Effector memory CD8-positive, alpha-beta T cell (primary cell): ENCODE measurements around the gene C8B.
A peak's percentile ranks its signal among the peaks of the same experiment; 100 is the strongest.

Source experiments
- ATAC-seq: fragments of 150-1000 bp; cut with Tn5 transposase; replicated peaks from 2 replicates; pipeline ENCODE4 v1.10.0; 2021; ENCODE audit warnings: mild to moderate bottlenecking, moderate library complexity
- DNase-seq, 3 experiments: peaks; one replicate each; pipeline ENCODE4 v3.0.0; 2021
- H3K27ac Mint-ChIP-seq, 2 donors: one replicate each; pipeline ENCODE4 v1.8.0; 2022; ENCODE audit warnings: mild to moderate bottlenecking in 2 of 2, mixed read lengths in 2 of 2, moderate library complexity in 2 of 2
- H3K27me3 Mint-ChIP-seq, 2 donors: one replicate each; pipeline ENCODE4 v1.8.0; 2022; ENCODE audit warnings: mixed read lengths in 2 of 2
- H3K36me3 Mint-ChIP-seq: one replicate; pipeline ENCODE4 v1.8.0; 2022; ENCODE audit warnings: mild to moderate bottlenecking, moderate library complexity, mixed read lengths; ENCODE audit not compliant: insufficient read depth
- H3K4me1 Mint-ChIP-seq, 2 donors: one replicate each; pipeline ENCODE4 v1.8.0; 2022; ENCODE audit warnings: low read depth in 2 of 2, mixed read lengths in 2 of 2
- H3K4me3 Mint-ChIP-seq, 2 donors: one replicate each; pipeline ENCODE4 v1.8.0; 2022; ENCODE audit warnings: mild to moderate bottlenecking in 2 of 2, mixed read lengths in 2 of 2, moderate library complexity in 2 of 2
- H3K9me3 Mint-ChIP-seq, 2 donors: one replicate each; pipeline ENCODE4 v1.8.0; 2022; ENCODE audit warnings: mixed read lengths in 2 of 2

Gene C8B

DNA sequence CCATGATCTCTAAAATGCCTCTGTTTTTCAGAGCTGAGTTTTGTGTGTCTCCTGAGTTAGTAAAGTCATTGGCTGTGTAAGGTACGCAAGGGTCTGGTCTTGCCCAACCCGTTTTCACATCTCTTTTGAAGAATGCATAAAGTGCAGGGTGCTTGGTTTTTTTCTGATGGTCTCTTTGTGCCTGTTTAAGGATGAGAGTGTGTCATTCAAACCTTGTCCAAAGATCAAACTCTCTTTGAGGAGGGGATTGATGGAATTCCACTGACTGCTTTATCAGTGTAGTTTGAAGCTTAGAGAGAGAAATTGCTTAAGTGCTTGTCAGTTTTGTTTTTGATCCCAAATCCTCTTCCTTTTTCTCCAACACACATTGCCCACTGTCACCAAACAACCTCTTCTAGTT lies 20.0 kb upstream of the C8B start:
- Mint-ChIP-seq H3K4me3 (no peak overlapping the region), H3K27ac (no peak overlapping the region), H3K27me3 (peaks cover 0 to 10% of the 10 kb centered on the region in 2 donors), H3K9me3 (no peaks in the 10 kb centered on the region), H3K4me1 (no peaks in the 10 kb centered on the region), H3K36me3 (no peaks in the 10 kb centered on the region)
- no peak for DNase-seq
- no peak for ATAC-seq

DNA sequence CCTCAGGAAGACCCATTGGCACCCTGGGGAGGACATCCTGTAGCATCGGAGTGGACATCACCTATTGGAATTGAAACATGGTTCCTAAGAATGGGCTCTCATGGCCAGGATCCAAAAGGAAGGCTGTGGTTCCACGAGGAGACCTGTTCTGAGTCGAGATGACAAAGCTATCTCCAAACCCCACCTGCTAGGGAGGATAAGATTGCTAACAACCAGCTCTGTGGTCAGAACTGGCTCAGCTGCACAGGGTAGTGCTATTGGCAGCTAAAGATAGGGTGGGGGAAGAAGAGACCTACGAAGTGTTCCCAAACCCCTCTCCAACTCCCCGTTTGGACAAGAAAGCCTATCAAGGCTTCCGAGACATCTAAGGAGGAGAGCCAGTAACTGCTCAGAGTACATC lies 17.7 kb upstream of the C8B start:
- peaks cover 5 to 21% of the 10 kb centered on the region in 2 donors for H3K27me3 Mint-ChIP-seq
- no peak overlapping the region for H3K4me3 Mint-ChIP-seq
- DNase-seq (no peak), ATAC-seq (no peak)
- H3K27ac Mint-ChIP-seq = no peak overlapping the region
- no peaks in the 10 kb centered on the region for H3K9me3 Mint-ChIP-seq
- H3K36me3 Mint-ChIP-seq = no peaks in the 10 kb centered on the region
- H3K4me1 Mint-ChIP-seq = no peaks in the 10 kb centered on the region

DNA sequence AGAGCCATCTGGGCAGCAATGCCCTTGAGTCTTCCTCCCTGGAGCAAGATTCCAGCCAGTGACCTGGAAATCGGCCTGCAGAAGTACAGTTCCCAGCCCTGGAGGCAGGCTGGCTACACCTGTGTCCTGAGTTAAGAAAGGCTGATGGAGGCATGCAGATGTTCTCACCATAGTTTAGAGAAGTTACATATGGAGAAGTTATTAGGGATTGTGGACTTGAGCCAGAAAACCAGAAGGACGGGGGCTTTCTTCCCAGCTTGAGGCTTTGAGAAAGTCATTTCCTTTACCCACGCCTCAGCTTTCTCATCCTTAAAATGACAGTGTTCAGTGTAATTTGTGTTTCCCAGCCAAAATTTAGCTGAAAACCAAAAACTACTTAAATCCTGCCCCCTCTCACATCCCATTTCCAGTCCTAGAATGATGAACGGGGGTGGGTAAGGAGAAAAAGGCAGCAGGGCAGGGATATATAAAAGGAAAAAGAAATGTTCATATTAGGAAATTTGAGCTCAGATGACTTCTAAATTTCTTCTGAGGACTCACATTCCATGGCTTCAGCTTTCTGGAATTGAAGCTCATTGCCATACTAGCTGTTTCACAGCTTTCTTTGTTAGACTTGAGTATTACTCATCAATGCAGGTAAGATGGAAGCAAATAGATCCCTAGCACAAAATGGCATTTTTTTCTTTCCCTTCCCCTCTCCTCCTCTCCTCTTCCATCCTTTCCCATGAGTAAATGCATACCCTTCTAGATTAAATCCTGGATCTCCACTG lies 14.4 kb upstream of the C8B start:
- DNase-seq (no peak), ATAC-seq (no peak)
- no peak overlapping the region for H3K27ac Mint-ChIP-seq
- no peaks in the 10 kb centered on the region for H3K36me3 Mint-ChIP-seq
- H3K4me1 Mint-ChIP-seq = peaks cover 0 to under 1% of the 10 kb centered on the region in 2 donors
- H3K27me3 Mint-ChIP-seq = peaks cover 5 to 21% of the 10 kb centered on the region in 2 donors
- peaks cover 0 to 1% of the 10 kb centered on the region in 2 donors for H3K9me3 Mint-ChIP-seq
- no peak overlapping the region for H3K4me3 Mint-ChIP-seq

DNA sequence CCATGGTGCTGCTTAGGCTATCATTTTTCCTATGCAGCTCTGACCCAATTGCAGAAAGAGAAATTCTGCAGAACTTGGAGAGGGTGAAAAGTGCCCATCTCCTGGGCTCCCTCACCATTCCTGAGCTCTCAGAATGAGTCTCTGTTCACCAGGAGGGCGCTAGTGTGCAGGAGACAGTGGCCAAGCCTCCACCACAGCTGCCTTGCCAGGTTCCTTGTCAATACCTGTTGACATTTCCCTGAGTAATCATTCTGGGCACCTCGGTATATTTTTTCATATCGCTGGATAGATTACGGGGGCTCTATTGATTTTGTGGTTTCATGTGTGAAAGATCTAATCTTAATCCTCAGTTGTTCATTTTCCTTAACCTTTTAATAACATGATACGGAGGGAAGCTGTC lies 13.0 kb upstream of the C8B start:
- H3K4me1 Mint-ChIP-seq = peaks cover 2 to 3% of the 10 kb centered on the region in 2 donors
- H3K27ac Mint-ChIP-seq = no peak overlapping the region
- no peak for DNase-seq
- peaks cover 5 to 21% of the 10 kb centered on the region in 2 donors for H3K27me3 Mint-ChIP-seq
- H3K4me3 Mint-ChIP-seq = no peak overlapping the region
- H3K9me3 Mint-ChIP-seq = peaks cover 0 to 1% of the 10 kb centered on the region in 2 donors
- no peaks in the 10 kb centered on the region for H3K36me3 Mint-ChIP-seq
- no peak for ATAC-seq

DNA sequence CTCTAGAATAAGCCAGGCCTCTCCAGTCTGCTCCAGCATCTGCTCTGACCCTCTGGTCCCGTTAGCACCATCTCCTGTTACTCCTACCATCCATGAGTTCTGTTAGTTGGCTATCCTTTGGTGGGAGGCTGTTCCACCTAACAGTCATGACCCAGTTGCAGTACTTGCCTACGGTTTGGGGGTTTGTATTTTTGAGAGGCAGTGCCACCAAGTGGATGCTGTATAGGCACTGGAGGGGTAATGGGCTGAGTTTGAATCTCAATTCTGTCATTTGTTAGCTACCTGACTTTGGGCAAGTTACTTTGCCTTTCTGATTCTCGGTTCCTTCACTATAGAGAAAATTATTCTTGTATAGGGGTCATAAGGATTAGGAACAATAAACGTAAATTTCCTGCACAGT lies 12.1 kb upstream of the C8B start:
- DNase-seq (no peak), ATAC-seq (no peak)
- H3K27ac Mint-ChIP-seq = no peak overlapping the region
- H3K27me3 Mint-ChIP-seq = peaks cover 5 to 21% of the 10 kb centered on the region in 2 donors
- peaks cover 0 to 1% of the 10 kb centered on the region in 2 donors for H3K9me3 Mint-ChIP-seq
- H3K36me3 Mint-ChIP-seq = no peaks in the 10 kb centered on the region
- H3K4me3 Mint-ChIP-seq = no peak overlapping the region
- peaks cover 2 to 3% of the 10 kb centered on the region in 2 donors for H3K4me1 Mint-ChIP-seq

DNA sequence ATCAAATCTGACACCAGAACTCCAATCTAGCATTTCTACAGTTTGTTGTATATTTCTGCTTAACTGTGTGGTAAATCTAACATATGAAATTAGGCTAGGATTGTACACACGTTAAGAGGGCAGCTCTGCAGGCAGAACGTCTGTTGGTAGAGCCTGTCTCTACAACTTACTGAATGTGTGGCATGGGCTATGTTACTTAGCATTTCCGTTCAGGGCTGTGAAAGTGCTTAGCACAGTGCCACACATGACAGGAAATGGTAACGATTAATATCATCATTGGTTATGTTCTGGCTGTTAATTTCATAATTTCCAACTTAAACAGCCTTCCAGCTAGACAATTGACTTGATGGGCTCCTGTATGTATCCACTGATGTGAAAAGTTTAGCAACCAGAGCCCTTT lies 9.6 kb upstream of the C8B start:
- peak; percentile 56 for ATAC-seq
- Mint-ChIP-seq H3K36me3 (no peaks in the 10 kb centered on the region), H3K9me3 (peaks cover 0 to 1% of the 10 kb centered on the region in 2 donors), H3K27me3 (peaks cover 2 to 8% of the 10 kb centered on the region in 2 donors), H3K4me1 (peaks cover 2 to 3% of the 10 kb centered on the region in 2 donors), H3K4me3 (no peak overlapping the region), H3K27ac (no peak overlapping the region)
- no peak for DNase-seq

DNA sequence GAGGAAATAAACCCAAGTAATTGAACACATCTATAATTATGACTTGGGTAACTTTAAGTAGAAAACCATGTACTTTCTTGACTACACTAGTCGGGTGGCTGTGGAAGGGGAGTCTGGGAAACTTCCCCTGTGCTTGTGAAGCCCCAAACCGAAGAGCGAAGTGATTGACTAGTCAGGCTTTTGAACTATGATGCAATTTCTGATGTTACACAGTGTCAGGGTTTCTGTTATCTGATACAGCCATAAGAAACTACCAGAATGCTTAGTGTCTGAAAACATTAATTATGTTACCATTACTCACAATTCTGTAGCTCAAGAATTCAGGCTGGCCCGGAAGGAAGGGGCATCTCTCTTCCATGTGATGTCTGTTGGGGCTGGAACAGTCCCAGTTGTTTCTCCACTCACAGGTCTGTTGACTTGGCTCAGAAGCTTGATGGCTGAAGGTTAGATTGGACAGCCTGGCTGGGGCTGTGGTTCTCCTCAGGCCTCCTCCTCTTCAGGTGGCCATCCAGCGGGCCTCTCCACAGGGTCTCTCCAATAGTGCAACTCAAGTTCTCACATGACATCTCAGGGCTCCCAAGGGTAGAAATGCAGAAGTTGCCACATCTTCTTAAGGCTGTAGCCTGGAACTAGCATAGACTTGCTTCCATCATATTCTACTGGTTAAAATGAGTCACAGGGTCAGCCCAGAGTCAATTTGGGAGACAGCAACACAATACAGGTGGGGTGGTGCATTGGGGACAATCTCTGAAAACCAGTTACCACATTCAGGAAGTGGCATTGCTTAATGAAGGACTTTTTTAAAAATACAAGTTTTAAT lies 8.3 kb upstream of the C8B start:
- Mint-ChIP-seq H3K27ac (peak overlapping the region in 1 of 2 donors; percentile 64), H3K36me3 (no peaks in the 10 kb centered on the region), H3K9me3 (peaks cover 0 to 4% of the 10 kb centered on the region in 2 donors), H3K27me3 (no peaks in the 10 kb centered on the region), H3K4me1 (peaks cover 2 to 3% of the 10 kb centered on the region in 2 donors), H3K4me3 (no peak overlapping the region)
- ATAC-seq = no peak
- no peak for DNase-seq

DNA sequence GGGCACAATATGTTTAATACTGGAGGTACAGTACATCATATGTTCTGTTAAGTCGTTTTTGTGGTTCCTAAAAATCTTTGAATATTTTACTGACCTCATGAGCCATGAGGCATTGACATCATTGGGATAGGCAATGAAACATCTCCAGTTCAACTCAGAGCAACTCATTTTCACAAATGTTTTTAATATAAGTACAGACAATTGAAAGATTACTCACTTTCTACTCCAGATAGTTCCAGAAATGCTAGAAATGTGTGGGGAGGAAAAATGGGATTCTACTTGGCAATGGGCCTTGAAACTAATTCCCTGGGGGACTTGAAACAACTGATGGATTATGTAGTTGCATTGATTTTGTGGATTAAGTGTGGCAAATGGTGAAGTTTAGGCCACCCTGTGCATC lies 7.2 kb upstream of the C8B start:
- no peak for DNase-seq
- H3K36me3 Mint-ChIP-seq = no peaks in the 10 kb centered on the region
- H3K9me3 Mint-ChIP-seq = peaks cover 0 to 4% of the 10 kb centered on the region in 2 donors
- no peaks in the 10 kb centered on the region for H3K27me3 Mint-ChIP-seq
- no peak overlapping the region for H3K4me3 Mint-ChIP-seq
- H3K4me1 Mint-ChIP-seq = peaks cover 2 to 3% of the 10 kb centered on the region in 2 donors
- no peak for ATAC-seq
- H3K27ac Mint-ChIP-seq = no peak overlapping the region

DNA sequence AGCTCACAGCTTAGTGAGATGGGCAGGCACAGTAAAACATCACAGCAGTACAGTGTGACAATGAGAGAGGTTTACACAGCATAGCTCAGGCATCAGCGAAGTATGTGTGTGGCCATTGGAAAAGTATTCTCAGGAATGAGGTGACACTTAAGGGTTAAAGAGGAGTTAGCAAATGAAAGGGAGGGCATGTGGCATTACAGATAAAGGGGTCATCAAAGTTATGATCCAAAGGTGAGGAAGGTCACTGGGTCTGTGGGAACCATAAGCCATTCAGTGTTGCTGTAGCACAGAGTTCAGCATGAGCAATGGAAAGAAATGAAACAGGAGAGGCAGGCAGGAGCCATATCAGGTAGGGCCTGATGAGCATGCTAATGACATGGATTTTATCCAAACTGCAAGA lies 4.5 kb upstream of the C8B start:
- peaks cover 0 to 3% of the 10 kb centered on the region in 2 donors for H3K9me3 Mint-ChIP-seq
- H3K4me3 Mint-ChIP-seq = no peak overlapping the region
- no peak for ATAC-seq
- no peaks in the 10 kb centered on the region for H3K36me3 Mint-ChIP-seq
- H3K27me3 Mint-ChIP-seq = no peaks in the 10 kb centered on the region
- DNase-seq = no peak
- H3K27ac Mint-ChIP-seq = no peak overlapping the region
- H3K4me1 Mint-ChIP-seq = peaks cover 2 to 3% of the 10 kb centered on the region in 2 donors

DNA sequence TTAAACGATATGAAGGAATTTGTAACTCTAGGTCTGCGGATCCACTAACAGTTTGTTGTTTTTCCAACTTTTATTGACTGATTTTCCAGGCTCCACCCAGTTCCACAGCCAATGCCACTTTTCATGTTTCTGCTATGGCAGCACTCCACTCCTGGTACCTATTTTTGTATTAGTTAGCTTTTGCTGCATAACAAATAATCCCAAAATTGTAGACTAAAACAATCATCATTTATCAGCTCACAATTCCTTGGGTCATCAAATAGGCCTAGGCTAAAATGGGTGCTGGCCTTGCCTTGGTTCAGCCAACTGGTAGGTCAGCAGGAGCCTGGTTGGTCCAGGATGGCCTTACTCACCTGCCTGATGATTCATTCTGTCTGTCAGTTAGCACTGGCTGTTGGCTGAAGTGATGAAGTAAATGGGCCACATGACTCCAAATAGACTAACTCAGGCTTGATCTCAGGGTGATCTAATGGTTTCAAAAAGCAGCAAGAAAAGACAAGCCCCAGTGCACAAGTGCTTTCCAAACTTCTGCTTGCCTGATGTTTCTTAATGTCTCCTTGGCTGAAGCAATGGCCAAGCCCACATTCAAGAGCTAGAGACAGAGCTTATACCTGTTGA lies 3.2 kb upstream of the C8B start:
- no peaks in the 10 kb centered on the region for H3K36me3 Mint-ChIP-seq
- H3K27me3 Mint-ChIP-seq = peaks cover 0 to 9% of the 10 kb centered on the region in 2 donors
- H3K9me3 Mint-ChIP-seq = peaks cover 0 to 3% of the 10 kb centered on the region in 2 donors
- no peak for ATAC-seq
- H3K4me3 Mint-ChIP-seq = no peak overlapping the region
- no peak overlapping the region for H3K27ac Mint-ChIP-seq
- H3K4me1 Mint-ChIP-seq = no peaks in the 10 kb centered on the region
- DNase-seq = no peak

DNA sequence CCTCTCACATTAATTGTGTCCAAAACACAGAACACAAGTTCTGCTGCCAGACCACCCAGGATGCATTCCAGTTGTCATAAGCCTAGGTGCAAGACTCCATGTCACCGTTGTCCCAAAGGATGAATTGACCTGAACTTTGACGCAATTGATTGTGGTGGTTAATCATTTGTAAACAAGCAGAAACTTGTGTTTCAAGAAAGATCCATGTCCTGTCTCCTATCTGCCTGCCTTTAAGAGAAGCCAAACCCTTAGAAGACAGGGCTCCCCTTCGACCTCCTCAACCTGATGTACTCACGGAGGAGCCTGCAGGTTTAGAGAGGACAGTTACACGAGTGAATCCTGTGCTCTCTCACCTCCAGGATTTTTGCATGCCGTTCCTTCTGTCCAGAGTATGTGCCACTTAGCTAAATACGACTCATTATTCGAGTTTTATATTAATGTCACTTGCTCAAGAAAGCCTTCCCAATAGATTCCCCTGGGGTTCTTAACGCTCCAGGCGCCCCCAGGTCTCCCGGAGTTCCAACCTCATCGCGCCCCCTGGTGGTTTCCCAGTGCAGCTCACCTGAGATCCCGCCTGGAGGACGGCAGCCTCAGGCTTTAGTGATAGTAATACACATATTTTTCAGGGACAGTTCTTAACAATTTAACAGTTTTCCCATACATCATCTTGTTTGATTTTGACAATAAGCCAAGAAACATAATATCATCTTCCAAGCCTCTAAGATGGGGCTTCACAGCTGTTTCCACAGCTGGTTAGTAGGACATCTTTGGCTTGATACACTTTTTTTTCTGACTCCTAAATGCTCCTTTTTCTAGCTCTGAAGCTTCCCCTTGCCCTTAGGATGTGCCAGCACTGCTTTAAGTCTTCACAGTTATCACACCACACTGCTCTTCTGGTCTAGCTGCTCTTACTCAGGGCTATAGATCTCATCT lies 2.4 kb upstream of the C8B start:
- ATAC-seq (no peak), DNase-seq (no peak)
- Mint-ChIP-seq H3K36me3 (no peaks in the 10 kb centered on the region), H3K27me3 (peaks cover 0 to 9% of the 10 kb centered on the region in 2 donors), H3K4me1 (no peaks in the 10 kb centered on the region), H3K27ac (no peak overlapping the region), H3K4me3 (no peak overlapping the region), H3K9me3 (peaks cover 0 to 3% of the 10 kb centered on the region in 2 donors)

DNA sequence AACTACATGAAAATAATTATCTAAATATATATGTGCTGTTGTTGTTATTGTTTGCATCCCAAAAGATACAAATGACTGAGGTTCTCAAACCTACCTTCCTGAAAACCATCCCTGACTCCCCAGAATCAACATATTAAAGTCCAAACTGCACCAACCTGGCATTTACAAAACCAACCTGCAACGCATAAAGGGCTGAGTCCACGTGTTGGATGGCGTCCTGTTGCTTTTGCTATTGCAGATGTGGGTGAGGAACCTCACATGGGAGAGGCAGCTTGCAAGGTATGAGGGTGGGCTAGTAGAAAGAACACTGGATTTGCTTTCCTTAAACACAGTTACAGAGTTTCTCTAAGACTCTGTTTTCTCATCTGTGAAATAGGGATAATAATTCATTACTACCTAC lies 1.5 kb upstream of the C8B start:
- no peaks in the 10 kb centered on the region for H3K36me3 Mint-ChIP-seq
- ATAC-seq = no peak

DNA sequence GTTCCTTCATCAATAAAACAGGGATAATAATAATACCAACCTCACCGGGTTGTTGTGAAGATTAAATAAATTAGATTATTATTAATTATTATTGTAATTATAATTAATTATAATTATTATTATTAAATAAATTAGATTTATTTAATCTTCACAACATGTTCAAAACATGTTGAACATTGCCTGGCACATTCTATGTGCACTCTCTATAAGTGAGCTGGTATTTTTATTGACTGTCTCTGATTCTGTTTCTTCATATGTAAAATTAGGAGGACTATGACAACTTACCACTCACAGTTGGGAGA lies 834 bp upstream of the C8B start:
- H3K36me3 Mint-ChIP-seq = no peaks in the 10 kb centered on the region
- no peak overlapping the region for H3K4me3 Mint-ChIP-seq
- H3K27me3 Mint-ChIP-seq = peaks cover 0 to 9% of the 10 kb centered on the region in 2 donors
- DNase-seq (no peak), ATAC-seq (no peak)
- no peaks in the 10 kb centered on the region for H3K4me1 Mint-ChIP-seq
- no peak overlapping the region for H3K27ac Mint-ChIP-seq
- peaks cover 0 to 3% of the 10 kb centered on the region in 2 donors for H3K9me3 Mint-ChIP-seq

More for the DNA sequence above, 1.5 kb upstream of the C8B start:
- no peaks in the 10 kb centered on the region for H3K4me1 Mint-ChIP-seq
- H3K4me3 Mint-ChIP-seq = no peak overlapping the region
- no peak for DNase-seq
- no peak overlapping the region for H3K27ac Mint-ChIP-seq
- peaks cover 0 to 9% of the 10 kb centered on the region in 2 donors for H3K27me3 Mint-ChIP-seq
- peaks cover 0 to 3% of the 10 kb centered on the region in 2 donors for H3K9me3 Mint-ChIP-seq
